ENCODE measurements around the gene OR51Q1.

The OR51Q1 gene

GRCh38 chr11:5421811-5422210, at the start of gene OR51Q1:
Gene OR51Q1, plus strand, starts transcription at chr11:5422111. Its CDS starts 90 bp downstream, at chr11:5422201.
- DNase-seq = no peak

GRCh38 chr11:5380740-5381342, 41.1 kb upstream of the OR51Q1 start:
- peak; percentile 7 for DNase-seq

GRCh38 chr11:5383576-5383975, 38.3 kb upstream of the OR51Q1 start, which contains the start of gene OR51M1:
Gene OR51M1, plus strand, starts transcription at chr11:5383812. Its CDS starts 5,587 bp downstream, at chr11:5389399.
- no peak for DNase-seq

GRCh38 chr11:5384335-5384734, 37.6 kb upstream of the OR51Q1 start:
- no peak for DNase-seq

- DNase-seq = no peak
These were observed 31.7 kb upstream of the OR51Q1 start for GRCh38 chr11:5390210-5390609.

GRCh38 chr11:5394091-5394490, 27.8 kb upstream of the OR51Q1 start:
- DNase-seq = no peak

GRCh38 chr11:5398936-5399335, 23.0 kb upstream of the OR51Q1 start:
- no peak for DNase-seq

GRCh38 chr11:5405173-5405572, 16.7 kb upstream of the OR51Q1 start:
- DNase-seq = no peak

GRCh38 chr11:5420993-5421392, 918 bp upstream of the OR51Q1 start:
- no peak for DNase-seq

- no peak for DNase-seq
These were observed 1.2 kb downstream of the OR51Q1 start for GRCh38 chr11:5423131-5423530.

GRCh38 chr11:5441414-5441813, 19.5 kb downstream of the OR51Q1 start, which contains the start of gene OR51I1:
Gene OR51I1, minus strand, starts transcription at chr11:5441514. Its CDS starts 0 bp downstream, at chr11:5441514.
- no peak for DNase-seq

GRCh38 chr11:5443835-5444393, 22.0 kb downstream of the OR51Q1 start:
- DNase-seq = no peak

- no peak for DNase-seq
These were observed 27.1 kb downstream of the OR51Q1 start, which contains the start of gene OR51I2 for GRCh38 chr11:5449023-5449422. Gene OR51I2, plus strand, starts transcription at chr11:5449323. Its CDS starts 4,166 bp downstream, at chr11:5453489.

- no peak for DNase-seq
These were observed 27.5 kb downstream of the OR51Q1 start for GRCh38 chr11:5449432-5449831.

- no peak for DNase-seq
These were observed 39.2 kb downstream of the OR51Q1 start for GRCh38 chr11:5460983-5461621.

GRCh38 chr11:5467527-5467926, 45.6 kb downstream of the OR51Q1 start:
- no peak for DNase-seq
